HL-60 (cell line): ENCODE results near the gene JMY.

ENCODE experiments used
- GABPA ChIP-seq: IDR thresholded peaks from 2 replicates; pipeline ENCODE4 v1.6.1; 2012; ENCODE audit warnings: low read depth
- POLR2AphosphoS5 ChIP-seq: IDR thresholded peaks from 2 replicates; pipeline ENCODE4 v1.6.1; 2012; ENCODE audit warnings: low read depth
- TF ChIP-seq, protein P1 (sequence below): IDR thresholded peaks from one replicate; pipeline ENCODE4 v1.5.1; 2011; ENCODE audit warnings: low read length, control low read depth, inconsistent platforms; ENCODE audit not compliant: insufficient read depth
- TF ChIP-seq, protein P2 (sequence below): IDR thresholded peaks from 2 replicates; pipeline ENCODE4 v1.6.1; 2012; ENCODE audit warnings: low read depth; ENCODE audit not compliant: insufficient replicate concordance

DNA sequence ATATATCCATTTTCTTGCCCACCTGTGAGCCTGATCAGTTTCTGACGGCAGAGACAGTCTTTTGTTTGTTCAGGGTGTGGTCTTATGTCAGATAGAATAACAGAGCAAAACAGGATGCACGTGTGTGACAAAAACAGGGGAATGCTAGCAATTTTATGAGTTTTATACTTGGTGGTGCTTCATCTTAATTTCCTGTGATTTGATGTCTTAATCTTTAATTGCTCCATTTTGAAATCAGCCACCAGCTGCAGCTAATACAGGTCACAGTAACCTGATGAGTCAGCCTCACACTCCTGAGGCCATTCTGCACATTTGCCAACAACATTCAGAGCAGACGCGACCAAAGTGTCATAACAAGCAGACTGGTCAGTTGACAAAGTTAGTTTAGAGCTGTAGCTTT is 42.3 kb upstream of the JMY start:
- TF ChIP-seq, protein P1, sequence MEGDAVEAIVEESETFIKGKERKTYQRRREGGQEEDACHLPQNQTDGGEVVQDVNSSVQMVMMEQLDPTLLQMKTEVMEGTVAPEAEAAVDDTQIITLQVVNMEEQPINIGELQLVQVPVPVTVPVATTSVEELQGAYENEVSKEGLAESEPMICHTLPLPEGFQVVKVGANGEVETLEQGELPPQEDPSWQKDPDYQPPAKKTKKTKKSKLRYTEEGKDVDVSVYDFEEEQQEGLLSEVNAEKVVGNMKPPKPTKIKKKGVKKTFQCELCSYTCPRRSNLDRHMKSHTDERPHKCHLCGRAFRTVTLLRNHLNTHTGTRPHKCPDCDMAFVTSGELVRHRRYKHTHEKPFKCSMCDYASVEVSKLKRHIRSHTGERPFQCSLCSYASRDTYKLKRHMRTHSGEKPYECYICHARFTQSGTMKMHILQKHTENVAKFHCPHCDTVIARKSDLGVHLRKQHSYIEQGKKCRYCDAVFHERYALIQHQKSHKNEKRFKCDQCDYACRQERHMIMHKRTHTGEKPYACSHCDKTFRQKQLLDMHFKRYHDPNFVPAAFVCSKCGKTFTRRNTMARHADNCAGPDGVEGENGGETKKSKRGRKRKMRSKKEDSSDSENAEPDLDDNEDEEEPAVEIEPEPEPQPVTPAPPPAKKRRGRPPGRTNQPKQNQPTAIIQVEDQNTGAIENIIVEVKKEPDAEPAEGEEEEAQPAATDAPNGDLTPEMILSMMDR, result no peak
- TF ChIP-seq POLR2AphosphoS5, result no peak
- no peak for TF ChIP-seq GABPA
- TF ChIP-seq, protein P2, sequence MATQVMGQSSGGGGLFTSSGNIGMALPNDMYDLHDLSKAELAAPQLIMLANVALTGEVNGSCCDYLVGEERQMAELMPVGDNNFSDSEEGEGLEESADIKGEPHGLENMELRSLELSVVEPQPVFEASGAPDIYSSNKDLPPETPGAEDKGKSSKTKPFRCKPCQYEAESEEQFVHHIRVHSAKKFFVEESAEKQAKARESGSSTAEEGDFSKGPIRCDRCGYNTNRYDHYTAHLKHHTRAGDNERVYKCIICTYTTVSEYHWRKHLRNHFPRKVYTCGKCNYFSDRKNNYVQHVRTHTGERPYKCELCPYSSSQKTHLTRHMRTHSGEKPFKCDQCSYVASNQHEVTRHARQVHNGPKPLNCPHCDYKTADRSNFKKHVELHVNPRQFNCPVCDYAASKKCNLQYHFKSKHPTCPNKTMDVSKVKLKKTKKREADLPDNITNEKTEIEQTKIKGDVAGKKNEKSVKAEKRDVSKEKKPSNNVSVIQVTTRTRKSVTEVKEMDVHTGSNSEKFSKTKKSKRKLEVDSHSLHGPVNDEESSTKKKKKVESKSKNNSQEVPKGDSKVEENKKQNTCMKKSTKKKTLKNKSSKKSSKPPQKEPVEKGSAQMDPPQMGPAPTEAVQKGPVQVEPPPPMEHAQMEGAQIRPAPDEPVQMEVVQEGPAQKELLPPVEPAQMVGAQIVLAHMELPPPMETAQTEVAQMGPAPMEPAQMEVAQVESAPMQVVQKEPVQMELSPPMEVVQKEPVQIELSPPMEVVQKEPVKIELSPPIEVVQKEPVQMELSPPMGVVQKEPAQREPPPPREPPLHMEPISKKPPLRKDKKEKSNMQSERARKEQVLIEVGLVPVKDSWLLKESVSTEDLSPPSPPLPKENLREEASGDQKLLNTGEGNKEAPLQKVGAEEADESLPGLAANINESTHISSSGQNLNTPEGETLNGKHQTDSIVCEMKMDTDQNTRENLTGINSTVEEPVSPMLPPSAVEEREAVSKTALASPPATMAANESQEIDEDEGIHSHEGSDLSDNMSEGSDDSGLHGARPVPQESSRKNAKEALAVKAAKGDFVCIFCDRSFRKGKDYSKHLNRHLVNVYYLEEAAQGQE, result no peak
